ENCODE data around the gene SUSD3.

SUSD3 gene

DNA sequence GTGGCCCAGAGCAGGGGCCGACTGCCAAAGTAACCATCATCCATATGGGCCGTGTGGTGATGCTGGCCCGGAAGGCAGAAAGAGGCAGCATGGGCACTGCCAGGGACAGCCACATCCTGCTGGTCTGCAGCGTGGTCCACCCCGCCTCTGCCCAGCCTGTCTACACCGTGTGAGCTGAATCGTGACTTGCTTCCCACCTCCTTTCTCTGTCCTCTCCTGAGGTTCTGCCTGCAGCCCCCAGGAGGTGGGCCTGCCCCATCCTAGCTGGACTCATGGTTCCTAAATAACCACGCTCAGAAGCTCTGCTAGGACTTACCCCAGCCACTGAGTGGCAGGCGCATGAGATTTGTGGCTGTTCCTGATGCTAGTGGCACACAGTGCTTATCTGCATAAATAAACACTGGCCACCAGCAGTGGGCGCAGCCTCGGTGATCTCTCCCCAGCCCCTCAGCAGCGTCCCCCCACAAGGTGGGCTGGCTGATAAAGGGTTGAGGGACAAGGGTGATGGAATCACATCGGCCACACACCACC, 22.6 kb upstream of the SUSD3 start:
- no peak for TF ChIP-seq ZNF274 (IDR thresholded peaks at IDR 0.05; ENCODE audit: low read depth, low read length)
- no peak overlapping the region for H3K4me3 ChIP-seq (ENCODE audit: low read length)

- TF ChIP-seq ZNF274 (IDR thresholded peaks at IDR 0.05; ENCODE audit: low read depth, low read length) = no peak
- H3K4me3 ChIP-seq (ENCODE audit: low read length) = no peak overlapping the region
These were observed 21.5 kb upstream of the SUSD3 start for GRCh38 chr9:93036887-93037475.

GRCh38 chr9:93037476-93037971, 21.0 kb upstream of the SUSD3 start:
- H3K4me3 ChIP-seq (ENCODE audit: low read length) = no peak overlapping the region
- TF ChIP-seq ZNF274 (IDR thresholded peaks at IDR 0.05; ENCODE audit: low read depth, low read length) = no peak

- no peak for TF ChIP-seq ZNF274 (IDR thresholded peaks at IDR 0.05; ENCODE audit: low read depth, low read length)
These were observed 19.6 kb upstream of the SUSD3 start for GRCh38 chr9:93038918-93039317.

GRCh38 chr9:93039456-93039855, 19.0 kb upstream of the SUSD3 start:
- TF ChIP-seq ZNF274 (IDR thresholded peaks at IDR 0.05; ENCODE audit: low read depth, low read length) = no peak
- no peak overlapping the region for H3K4me3 ChIP-seq (ENCODE audit: low read length)

More at GRCh38 chr9:93038918-93039317, 19.6 kb upstream of the SUSD3 start:
- H3K4me3 ChIP-seq (ENCODE audit: low read length) = no peak overlapping the region

- H3K4me3 ChIP-seq (ENCODE audit: low read length) = no peak overlapping the region
- no peak for TF ChIP-seq ZNF274 (IDR thresholded peaks at IDR 0.05; ENCODE audit: low read depth, low read length)
These were observed 18.5 kb upstream of the SUSD3 start for GRCh38 chr9:93039976-93040375.

GRCh38 chr9:93040409-93040808, 18.1 kb upstream of the SUSD3 start:
- TF ChIP-seq ZNF274 (IDR thresholded peaks at IDR 0.05; ENCODE audit: low read depth, low read length) = no peak
- no peak overlapping the region for H3K4me3 ChIP-seq (ENCODE audit: low read length)

DNA sequence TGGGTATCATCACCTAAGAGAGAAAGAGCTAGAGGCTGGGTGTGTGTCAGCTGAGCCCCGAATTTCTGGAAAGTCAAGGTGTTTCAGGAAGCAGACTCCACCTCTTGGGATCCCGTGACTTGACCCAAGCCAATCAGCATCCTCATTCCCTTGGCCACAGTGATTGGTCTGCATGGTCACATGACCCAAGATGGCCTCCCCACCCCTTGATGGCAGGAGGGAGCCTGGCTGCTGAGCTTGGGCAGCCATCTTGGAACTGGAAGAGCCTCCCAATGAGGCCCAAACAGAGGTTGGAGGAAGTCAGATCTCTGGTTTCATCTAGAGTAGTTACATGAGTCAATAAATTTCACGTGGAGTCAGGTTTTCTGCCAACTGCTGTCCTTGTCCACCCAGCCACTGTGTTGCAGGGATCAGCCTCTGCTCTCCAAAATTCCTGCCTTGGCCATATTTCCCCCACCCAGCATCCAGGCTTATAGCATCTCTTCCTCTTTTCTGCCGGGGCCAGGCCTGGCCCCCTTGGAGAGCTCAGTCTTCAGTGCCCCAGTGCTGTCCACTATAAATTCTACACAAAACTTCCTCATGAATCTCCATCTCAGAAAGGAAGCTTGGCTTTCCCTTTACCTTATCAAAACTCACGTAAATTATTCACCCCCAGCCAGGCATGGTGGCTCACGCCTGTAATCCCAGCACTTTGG, 17.2 kb upstream of the SUSD3 start:
- TF ChIP-seq ZNF274 (IDR thresholded peaks at IDR 0.05; ENCODE audit: low read depth, low read length) = no peak
- no peak overlapping the region for H3K4me3 ChIP-seq (ENCODE audit: low read length)

DNA sequence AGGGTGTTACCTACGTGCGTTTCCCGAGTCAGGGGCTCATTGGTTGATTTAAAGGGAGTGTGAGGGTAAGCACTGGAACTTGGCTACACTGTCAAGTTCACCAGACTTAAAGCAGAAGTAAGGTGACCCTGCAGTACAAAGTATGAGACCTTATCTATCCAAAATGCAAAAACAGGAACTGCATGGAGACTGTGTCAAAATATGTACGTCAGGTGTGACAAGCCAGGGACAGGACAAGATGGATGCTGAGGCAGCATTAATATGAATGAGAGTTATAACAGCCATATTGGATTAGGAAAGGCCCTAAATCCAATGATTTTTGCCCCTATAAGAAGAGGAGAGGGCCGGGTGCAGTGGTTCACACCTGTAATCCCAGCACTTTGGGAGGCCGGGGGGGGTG, 15.4 kb upstream of the SUSD3 start:
- H3K4me3 ChIP-seq (ENCODE audit: low read length) = no peak overlapping the region
- TF ChIP-seq ZNF274 (IDR thresholded peaks at IDR 0.05; ENCODE audit: low read depth, low read length) = no peak

- no peak overlapping the region for H3K4me3 ChIP-seq (ENCODE audit: low read length)
- no peak for TF ChIP-seq ZNF274 (IDR thresholded peaks at IDR 0.05; ENCODE audit: low read depth, low read length)
These were observed 13.0 kb upstream of the SUSD3 start for GRCh38 chr9:93045521-93045920.

DNA sequence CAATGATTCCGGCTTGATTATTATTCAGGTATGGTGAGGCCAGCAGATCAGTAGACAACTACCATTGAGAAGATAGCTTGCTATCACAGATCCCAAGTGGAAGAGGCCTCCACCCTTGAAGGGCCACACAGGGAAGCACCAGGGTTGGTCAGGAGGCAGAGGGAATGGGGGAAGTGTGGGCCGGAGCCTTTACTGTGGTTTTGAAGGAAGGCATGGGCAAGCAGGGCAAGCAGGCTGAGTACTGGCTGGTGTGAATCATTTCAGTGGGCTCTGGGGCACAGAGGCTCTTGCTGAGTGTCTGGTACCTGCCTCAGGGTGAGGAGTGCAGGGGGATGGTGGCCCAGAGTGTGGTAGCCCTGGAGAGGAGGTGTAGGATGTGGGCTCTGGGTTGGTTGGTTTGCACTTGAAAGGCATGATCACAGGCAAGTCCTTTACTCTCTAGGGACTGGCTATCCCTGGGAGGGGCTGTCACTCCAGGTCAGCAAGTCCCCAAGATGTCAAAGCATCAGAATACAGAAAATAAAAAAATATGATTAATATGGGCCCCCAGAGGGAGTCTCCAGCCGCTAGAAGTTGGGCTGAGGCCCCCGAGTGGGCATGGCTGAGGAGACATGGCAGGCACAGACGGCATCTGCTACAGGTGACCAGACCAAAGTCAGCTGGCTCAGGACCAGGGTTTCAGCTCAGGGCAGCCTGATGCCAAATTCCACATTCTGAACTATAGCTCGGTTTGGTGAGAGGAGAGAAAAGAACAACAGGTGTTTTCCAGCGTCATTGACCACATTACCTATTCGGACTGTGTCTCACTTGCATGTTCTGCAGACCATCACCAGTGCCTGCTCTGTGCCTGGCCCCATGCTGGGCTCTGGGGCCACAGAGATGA, 9.7 kb upstream of the SUSD3 start:
- no peak overlapping the region for H3K4me3 ChIP-seq (ENCODE audit: low read length)

DNA sequence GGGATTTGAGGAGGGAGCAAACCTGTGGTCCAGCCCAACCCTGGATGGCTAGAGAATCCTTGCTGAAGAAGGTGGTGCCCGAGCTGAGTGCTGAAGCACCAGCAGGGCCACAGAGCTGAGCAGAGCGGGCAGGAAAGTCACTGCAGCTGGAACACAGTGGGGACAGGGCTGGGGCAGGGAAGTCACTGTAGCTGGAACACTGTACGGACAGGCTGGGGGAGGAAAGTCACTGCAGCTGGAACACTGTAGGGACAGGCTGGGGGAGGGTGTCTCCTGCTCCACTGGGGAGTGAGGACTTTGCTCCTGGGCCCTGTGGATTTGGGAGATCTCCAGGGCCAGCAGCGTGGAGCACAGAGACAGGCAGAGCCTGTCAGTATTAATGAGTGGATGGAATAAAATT, 9.0 kb upstream of the SUSD3 start:
- TF ChIP-seq ZNF274 (IDR thresholded peaks at IDR 0.05; ENCODE audit: low read depth, low read length) = no peak
- no peak overlapping the region for H3K4me3 ChIP-seq (ENCODE audit: low read length)

More for the DNA sequence above, 9.7 kb upstream of the SUSD3 start:
- no peak for TF ChIP-seq ZNF274 (IDR thresholded peaks at IDR 0.05; ENCODE audit: low read depth, low read length)

DNA sequence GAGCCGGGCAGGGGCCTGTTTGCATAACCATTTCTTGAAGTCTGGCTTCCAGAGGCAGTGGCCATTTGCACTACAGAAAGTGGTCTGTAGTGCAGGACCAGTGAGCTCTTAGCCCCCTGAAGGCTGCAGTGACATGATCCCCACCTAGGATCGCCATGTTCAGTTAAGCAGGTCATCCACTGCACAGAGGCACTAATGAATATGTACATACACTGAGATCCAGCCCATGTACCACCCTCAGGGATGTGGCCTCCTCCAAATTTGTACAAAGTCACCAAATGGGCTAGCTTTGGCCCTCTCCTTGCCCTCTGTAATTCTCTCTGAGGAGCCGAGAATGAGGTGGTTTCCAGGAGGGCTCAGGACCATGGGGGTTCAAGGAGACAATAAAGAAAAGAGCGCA, 8.3 kb upstream of the SUSD3 start:
- no peak for TF ChIP-seq ZNF274 (IDR thresholded peaks at IDR 0.05; ENCODE audit: low read depth, low read length)
- no peak overlapping the region for H3K4me3 ChIP-seq (ENCODE audit: low read length)

- H3K4me3 ChIP-seq (ENCODE audit: low read length) = no peak overlapping the region
- no peak for TF ChIP-seq ZNF274 (IDR thresholded peaks at IDR 0.05; ENCODE audit: low read depth, low read length)
These were observed 6.8 kb upstream of the SUSD3 start for GRCh38 chr9:93051680-93052089.

Measured in GM08714 (cell line).